Activated CD4-positive, alpha-beta T cell treated with anti-CD3 and anti-CD28 coated beads, Interleukin-2, amount 50 U/mL, for 4 hours (primary cell): Measurements from ENCODE around the gene GNAT1.
"Not testable (repeated sequence)": the region's sequence is repeated elsewhere in the genome, so short reads cannot be mapped to it uniquely, and the experiment has no call there.

Experiments used
- DNase-seq, 2 experiments: peaks; one replicate each; pipeline ENCODE4 v3.0.0-alpha.2; 2020

The GNAT1 gene

DNA sequence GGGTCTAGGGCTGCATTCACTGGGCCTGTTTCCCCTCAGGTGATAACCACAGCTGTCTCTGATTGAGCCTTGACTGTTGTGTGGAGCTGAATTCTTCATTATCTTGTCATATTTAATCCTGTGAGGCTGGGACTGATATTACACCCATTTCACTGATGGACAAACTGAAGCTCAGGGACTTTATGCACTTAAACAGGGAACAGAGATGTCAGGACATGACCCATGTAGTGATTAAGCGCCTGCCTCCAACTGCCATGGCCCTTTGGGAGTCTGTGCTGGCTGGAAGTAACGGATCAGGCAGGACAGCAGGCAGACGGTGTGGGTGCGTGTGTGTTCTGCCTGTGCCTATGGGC is 52.1 kb downstream of the GNAT1 start:
- DNase-seq = no peak

DNA sequence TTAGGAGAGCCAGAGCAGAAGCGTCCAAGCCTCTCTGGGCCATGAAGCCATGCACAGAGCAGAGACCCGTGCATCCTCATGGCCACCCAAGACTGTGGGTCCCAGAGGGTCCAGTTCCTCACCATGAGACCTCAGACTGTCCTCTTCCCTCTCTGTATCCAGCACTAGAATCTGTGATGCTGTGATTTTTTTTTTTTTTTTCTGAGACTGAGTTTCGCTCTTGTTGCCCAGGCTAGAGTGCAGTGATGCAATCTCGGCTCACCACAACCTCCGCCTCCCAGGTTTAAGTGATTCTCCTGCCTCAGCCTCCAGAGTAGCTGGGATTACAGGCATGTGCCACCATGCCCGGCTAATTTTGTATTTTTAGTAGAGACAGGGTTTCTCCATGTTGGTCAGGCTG is 53.4 kb downstream of the GNAT1 start:
- DNase-seq = not testable (repeated sequence)

DNA sequence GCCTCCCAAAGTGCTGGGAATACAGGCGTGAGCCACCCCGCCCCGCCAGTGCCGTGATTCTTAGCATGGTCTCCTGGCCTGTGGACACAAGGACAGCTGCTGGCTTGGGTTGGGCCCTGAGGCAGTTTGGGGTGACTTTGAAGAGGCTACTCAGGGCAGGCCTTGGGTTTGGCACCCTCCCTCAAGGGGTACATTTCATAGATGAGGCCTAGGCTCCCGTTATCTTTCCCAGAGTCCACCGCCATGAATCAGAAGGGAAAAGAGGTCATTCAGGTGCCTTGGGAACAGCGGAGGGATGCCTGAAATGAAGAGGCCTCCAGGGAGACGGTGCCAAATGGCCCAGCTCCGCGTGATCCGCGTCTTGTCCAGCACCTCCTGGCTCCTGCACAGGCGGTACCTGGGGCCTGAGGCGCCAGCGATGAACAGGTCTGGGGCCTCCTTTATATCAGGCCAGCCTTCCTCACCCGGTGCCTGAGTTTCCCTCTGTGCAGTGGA is 53.9 kb downstream of the GNAT1 start:
- DNase-seq = no peak

DNA sequence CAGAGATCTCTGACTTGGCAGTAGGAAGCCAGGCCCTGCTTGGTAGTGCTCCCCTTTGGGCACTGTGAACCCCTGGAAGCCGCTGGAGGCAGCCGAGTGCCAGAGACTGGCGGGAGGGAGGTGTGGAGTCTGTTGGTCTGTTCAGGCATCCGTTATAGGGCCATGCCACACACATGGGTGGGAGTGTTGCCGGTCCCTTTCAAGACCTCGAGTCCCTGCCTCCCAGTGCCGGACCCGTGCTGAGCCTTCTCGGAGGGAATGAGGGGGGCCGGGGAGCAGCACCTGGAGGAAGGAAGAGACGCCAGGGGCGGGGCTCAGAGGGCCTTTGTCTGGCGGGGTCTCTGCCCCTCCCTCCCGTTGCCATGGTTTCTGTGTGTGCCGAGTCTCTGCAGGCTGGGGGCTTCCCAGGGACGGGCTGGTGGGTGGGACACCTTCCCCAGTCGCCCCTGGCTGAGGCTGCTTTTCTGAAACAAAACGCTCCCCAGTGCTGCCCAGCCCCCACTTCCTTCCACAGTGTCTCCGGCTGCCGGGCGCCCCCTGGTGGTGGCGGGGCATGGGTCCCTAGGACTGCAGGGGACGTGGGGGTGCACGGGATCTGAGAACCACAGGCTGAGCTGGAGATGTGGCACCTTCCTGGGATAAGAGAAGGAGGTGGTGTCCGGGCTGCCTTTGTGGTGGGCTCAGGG is 54.6 kb downstream of the GNAT1 start:
- peak; percentile 94 to 95 for DNase-seq

- peak; percentile 75 to 81 for DNase-seq
Measured at GRCh38 chr3:50246517-50246954, 55.1 kb downstream of the GNAT1 start.
